ENCODE data around the gene WDR82. TPM values are rescaled to one million over a fixed set of nuclear protein-coding genes. Genes with fewer than 3 reads are reported as not detected.

WDR82 gene
- total and polyA plus RNA-seq, 5 donors = 36.9 to 65.5 (median 62.6) TPM

DNA sequence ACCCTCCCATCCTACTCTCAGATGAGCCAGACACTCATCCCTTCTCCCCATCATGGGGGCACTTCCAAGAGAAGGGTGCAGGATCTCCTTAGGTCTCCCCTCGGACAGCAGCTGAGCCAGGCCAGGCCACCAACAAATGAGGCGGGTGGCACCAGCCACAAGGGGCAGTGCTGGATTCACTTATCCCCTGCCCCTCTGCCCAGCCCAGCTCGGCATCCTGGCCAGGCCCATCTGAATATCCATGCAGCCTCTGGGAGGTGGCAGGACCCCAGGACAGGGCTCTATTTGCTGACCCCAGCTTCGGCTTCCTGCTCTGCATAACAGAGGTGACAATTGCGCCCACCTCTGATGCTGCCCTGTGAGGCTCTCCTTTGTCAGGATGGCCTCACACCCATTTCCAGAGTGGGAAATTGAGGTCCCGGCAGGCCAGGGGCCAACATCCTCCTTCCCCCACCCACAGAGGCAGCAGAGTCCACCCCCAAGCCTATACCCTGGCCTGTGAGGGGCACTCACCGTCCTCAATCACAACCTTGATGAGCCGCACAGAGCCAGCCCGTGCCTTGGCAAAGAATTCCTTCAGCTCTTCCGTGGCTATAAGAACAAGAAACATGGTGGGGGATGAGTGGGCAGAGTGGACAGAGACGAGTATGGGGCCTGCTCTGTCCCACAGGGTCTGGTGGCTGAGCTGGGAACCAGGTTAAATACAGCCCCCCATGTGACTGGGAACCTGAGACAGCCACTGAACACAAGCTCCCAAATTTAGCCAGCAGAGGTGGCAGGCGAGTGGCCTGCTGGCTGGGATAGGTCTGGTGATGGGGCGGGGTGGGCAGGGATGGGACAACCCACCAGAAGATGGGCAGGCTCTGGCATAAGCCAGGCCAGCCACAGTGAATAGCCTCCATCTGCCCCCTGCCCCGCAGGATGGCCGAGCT is 43.7 kb downstream of the WDR82 start:
- Histone ChIP-seq H3K27ac (ENCODE audit: low read length) (peak overlapping the region; percentile 79), H3K4me3 (ENCODE audit: low read length) (no peak overlapping the region), H3K9me3 (ENCODE audit: control insufficient read depth, low read length) (no peaks in the 10 kb centered on the region), H3K27me3 (ENCODE audit: control insufficient read depth, insufficient read depth) (no peaks in the 10 kb centered on the region), H3K4me1 (ENCODE audit: control insufficient read depth, insufficient read depth, low read length) (peaks cover 13% of the 10 kb centered on the region)
- peak in 2 of 3 donors; percentile 69 to 70 for DNase-seq
- ATAC-seq = peak in 1 of 2 donors; percentile 1
- intact Hi-C loops (cut with DNase I) = loop anchor here in 1 of 4 donors (5.0 kb wide), 2 partner anchors 43 to 108 kb away; partner anchors contain the start of gene WDR82
- WGBS = 83% methylated on average over 15 of the region's 15 CpGs

DNA sequence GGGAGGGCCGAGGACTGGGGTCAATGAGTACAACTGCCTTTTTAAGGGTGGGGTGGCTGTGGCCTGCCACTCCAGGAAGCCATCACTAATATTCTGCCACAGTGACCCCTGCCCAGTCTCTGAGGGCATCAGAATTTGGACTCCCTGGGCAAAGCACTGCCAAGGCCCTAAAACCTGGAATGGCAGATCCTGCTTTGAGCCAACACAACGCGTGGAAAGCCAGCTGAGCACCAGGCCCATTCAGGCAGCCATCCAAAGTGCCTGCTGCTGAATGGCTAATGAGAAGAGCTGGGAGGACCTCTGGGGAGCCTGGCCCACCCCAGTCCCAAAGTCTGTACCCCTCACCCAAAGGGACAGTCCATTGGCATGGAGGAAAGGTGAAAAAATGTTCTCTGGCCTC is 44.5 kb downstream of the WDR82 start:
- H3K4me1 ChIP-seq (ENCODE audit: control insufficient read depth, insufficient read depth, low read length) = peaks cover 13% of the 10 kb centered on the region
- peak in 2 of 3 donors; percentile 67 to 74 for DNase-seq
- peak overlapping the region; percentile 79 for H3K27ac ChIP-seq (ENCODE audit: low read length)
- no peaks in the 10 kb centered on the region for H3K9me3 ChIP-seq (ENCODE audit: control insufficient read depth, low read length)
- no peaks in the 10 kb centered on the region for H3K27me3 ChIP-seq (ENCODE audit: control insufficient read depth, insufficient read depth)
- H3K4me3 ChIP-seq (ENCODE audit: low read length) = no peak overlapping the region
- 66% methylated on average over 3 of the region's 3 CpGs for WGBS
- ATAC-seq = no peak
- intact Hi-C loops (cut with DNase I) = loop anchor here in 1 of 4 donors (5.0 kb wide), 2 partner anchors 43 to 108 kb away; partner anchors contain the start of gene WDR82

DNA sequence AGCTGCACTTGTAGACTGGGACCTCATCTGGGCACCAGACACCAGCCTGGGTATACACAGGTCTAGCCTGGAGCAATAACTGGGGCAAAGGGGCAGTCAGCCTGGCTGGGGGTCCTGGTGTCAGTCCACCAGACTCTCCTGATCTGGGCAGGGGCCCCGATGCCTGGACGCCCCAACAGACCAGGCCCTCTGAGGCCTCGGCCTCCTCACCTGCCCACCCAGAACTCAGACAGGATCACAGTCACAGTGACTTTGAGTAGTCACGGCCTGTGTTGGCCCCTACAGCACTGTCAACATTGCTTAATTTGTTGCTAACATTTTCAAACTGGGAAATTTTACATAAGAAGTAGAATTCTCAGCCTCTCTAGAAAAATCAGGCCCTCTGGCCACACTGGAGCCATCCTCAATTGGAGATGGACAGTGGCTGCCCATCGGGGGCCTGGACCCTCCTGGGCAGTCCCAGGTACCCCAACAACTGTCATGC is 45.3 kb downstream of the WDR82 start:
- WGBS = 90% methylated on average over 5 of the region's 5 CpGs
- H3K9me3 ChIP-seq (ENCODE audit: control insufficient read depth, low read length) = no peaks in the 10 kb centered on the region
- ATAC-seq = no peak
- H3K4me1 ChIP-seq (ENCODE audit: control insufficient read depth, insufficient read depth, low read length) = peaks cover 10% of the 10 kb centered on the region
- DNase-seq = peak in 2 of 3 donors; percentile 29 to 38
- H3K27ac ChIP-seq (ENCODE audit: low read length) = no peak overlapping the region
- H3K27me3 ChIP-seq (ENCODE audit: control insufficient read depth, insufficient read depth) = no peaks in the 10 kb centered on the region
- intact Hi-C loops (cut with DNase I) = loop anchor here in 1 of 4 donors (5.0 kb wide), 2 partner anchors 44 to 109 kb away; partner anchors contain the start of gene WDR82
- no peak overlapping the region for H3K4me3 ChIP-seq (ENCODE audit: low read length)

DNA sequence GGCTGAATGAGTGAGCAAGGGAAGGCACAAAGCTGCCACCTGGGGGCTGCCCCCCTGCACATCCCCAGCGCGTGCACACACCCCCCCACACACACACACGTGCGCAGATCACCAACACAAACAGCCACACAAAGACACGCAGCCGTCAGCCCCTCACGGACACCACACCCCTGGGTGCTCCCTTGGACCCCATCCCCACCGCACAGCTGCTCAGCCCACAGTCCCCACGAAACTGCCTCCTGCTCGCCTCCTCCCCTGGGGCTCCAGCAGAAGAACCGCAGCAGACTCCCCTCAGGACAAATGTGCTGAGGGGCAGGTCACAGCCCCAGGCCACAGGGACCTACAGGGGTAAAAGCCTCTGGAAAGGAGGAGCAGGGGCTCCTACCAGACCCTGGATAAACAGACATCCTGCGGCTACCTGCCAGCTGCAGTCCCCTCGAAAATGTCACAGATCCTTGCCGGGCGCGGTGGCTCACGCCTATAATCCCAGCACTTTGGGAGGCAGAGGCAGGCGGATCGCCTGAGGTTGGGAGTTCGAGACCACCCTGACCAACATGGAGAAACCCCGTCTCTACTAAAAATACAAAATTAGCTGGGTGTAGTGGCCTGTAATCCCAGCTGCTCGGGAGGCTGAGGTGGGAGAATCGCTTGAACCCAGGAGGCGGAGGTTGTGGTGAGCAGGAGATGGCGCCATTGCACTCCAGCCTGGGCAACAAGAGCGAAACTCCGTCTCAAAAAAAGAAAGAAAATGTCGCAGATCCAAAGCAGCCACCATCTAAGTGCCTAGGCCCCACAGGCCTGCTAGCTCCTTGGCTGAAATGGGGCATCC is 46.0 kb downstream of the WDR82 start:
- H3K4me1 ChIP-seq (ENCODE audit: control insufficient read depth, insufficient read depth, low read length) = peaks cover 10% of the 10 kb centered on the region
- ATAC-seq (no peak), DNase-seq (peak in 2 of 3 donors; percentile 59 to 60)
- no peaks in the 10 kb centered on the region for H3K9me3 ChIP-seq (ENCODE audit: control insufficient read depth, low read length)
- no peak overlapping the region for H3K27ac ChIP-seq (ENCODE audit: low read length)
- intact Hi-C loops (cut with DNase I) = loop anchor here in 1 of 4 donors (5.0 kb wide), 2 partner anchors 45 to 110 kb away; partner anchors contain the start of gene WDR82
- no peak overlapping the region for H3K4me3 ChIP-seq (ENCODE audit: low read length)
- WGBS = 86% methylated on average over 28 of the region's 28 CpGs
- H3K27me3 ChIP-seq (ENCODE audit: control insufficient read depth, insufficient read depth) = no peaks in the 10 kb centered on the region

DNA sequence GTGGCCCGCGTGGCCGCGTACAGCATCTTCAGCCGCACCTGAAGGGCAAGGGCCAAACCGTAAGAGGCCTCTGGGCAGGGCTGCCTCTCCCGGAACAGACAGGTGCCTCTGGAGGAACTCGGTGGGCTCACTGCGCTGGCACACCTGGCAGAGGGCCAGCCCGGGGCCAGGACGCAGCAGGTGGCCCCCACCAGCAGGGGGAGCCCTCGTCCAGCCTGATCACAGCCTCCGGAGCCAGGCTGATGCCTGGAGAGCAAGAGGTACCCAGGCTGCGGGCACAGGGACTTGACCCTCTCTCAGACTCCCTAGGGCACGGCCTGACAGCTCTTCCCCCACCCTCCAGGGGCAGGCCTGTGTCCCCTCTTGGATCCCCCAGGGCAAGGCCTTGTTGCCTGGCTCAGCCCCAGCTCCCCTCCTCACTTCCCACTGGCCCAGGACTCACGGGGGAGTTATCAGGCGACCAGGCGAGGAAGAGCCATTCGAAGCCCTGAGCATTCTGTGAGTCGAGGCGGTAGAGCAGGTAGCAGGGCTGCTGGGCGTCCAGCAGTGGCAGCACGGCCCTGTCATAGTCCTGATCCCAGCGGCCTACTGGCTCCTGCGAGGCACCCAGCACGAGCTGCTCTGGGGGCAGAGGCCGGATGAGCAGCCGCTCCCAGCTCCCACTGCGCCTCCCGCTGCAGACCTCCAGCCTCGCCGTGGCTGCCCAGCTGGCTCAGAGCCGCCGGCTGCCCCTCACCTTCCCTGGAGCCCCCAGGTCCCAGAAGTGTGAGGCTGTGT is 46.8 kb downstream of the WDR82 start:
- H3K4me1 ChIP-seq (ENCODE audit: control insufficient read depth, insufficient read depth, low read length) = peaks cover 10% of the 10 kb centered on the region
- ATAC-seq (peak; percentile 12 to 38), DNase-seq (peak; percentile 77 to 91 (median 89))
- H3K4me3 ChIP-seq (ENCODE audit: low read length) = no peak overlapping the region
- no peaks in the 10 kb centered on the region for H3K27me3 ChIP-seq (ENCODE audit: control insufficient read depth, insufficient read depth)
- intact Hi-C loops (cut with DNase I) = loop anchor here in 1 of 4 donors (5.0 kb wide), 2 partner anchors 46 to 111 kb away; partner anchors contain the start of gene WDR82
- H3K9me3 ChIP-seq (ENCODE audit: control insufficient read depth, low read length) = no peaks in the 10 kb centered on the region
- 74% methylated on average over 34 of the region's 34 CpGs for WGBS
- H3K27ac ChIP-seq (ENCODE audit: low read length) = no peak overlapping the region

DNA sequence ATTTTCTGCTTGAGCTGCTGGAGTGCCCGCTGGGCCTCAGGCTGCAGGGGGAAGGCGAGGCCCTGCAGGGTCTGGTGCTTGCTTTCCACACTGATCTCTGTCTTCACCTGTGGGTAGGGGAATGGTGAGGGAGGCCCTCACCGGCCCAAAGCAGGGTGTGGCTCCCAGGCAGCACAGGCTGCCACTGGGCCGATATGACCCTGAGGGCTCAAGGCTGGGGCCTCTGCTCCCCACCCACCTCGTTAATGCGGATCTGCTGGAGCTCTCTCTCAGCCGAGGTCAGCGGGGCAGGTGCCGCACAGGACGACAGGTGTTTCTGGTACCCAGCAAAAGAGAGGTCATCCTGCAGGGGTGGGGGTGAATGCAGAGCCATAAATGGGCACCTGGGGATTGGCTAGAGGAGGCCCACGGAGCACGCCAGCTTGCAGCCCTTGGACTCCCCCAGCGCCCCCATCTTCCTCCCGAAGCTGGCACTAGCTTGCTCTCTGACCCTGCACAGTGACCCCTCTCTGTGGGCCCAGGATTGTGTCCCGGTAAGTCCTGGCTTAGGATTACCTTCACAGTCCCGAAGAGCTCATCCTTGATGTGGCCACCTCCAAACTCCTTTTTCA is 47.5 kb downstream of the WDR82 start:
- no peaks in the 10 kb centered on the region for H3K27me3 ChIP-seq (ENCODE audit: control insufficient read depth, insufficient read depth)
- DNase-seq = peak in 1 of 3 donors; percentile 50

DNA sequence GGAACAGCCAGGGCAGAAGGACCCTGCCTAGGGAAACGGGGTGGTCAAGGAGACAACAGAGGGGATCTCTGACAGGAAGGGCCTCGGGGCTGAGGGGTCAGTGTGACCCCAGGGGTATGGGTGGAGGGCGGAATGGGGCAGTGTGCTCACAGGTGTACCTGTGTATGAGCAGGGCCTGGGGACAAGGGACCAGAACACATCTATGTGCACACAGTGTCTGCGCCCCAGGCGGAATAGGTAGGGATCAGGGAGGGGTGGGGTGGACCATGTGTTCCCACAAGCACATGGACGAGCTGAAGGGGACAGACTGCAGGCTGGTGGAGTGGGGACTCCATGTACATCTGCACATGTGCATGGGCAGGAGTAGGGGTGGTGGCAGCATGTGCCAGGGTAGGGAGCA is 48.0 kb downstream of the WDR82 start:
- Histone ChIP-seq H3K4me1 (ENCODE audit: control insufficient read depth, insufficient read depth, low read length) (peaks cover 2% of the 10 kb centered on the region), H3K27me3 (ENCODE audit: control insufficient read depth, insufficient read depth) (no peaks in the 10 kb centered on the region), H3K4me3 (ENCODE audit: low read length) (no peak overlapping the region), H3K9me3 (ENCODE audit: control insufficient read depth, low read length) (no peaks in the 10 kb centered on the region), H3K27ac (ENCODE audit: low read length) (no peak overlapping the region)
- DNase-seq = peak in 2 of 3 donors; percentile 32 to 44
- ATAC-seq = no peak
- WGBS = 91% methylated on average over 6 of the region's 6 CpGs
- intact Hi-C loops (cut with DNase I) = loop anchor here in 1 of 4 donors (5.0 kb wide), 2 partner anchors 47 to 112 kb away; partner anchors contain the start of gene WDR82

More for the DNA sequence above, 47.5 kb downstream of the WDR82 start:
- Histone ChIP-seq H3K27ac (ENCODE audit: low read length) (no peak overlapping the region), H3K4me3 (ENCODE audit: low read length) (no peak overlapping the region), H3K9me3 (ENCODE audit: control insufficient read depth, low read length) (no peaks in the 10 kb centered on the region), H3K4me1 (ENCODE audit: control insufficient read depth, insufficient read depth, low read length) (peaks cover 5% of the 10 kb centered on the region)
- intact Hi-C loops (cut with DNase I) = loop anchor here in 1 of 4 donors (5.0 kb wide), 2 partner anchors 46 to 111 kb away; partner anchors contain the start of gene WDR82
- 90% methylated on average over 16 of the region's 16 CpGs for WGBS
- no peak for ATAC-seq

DNA sequence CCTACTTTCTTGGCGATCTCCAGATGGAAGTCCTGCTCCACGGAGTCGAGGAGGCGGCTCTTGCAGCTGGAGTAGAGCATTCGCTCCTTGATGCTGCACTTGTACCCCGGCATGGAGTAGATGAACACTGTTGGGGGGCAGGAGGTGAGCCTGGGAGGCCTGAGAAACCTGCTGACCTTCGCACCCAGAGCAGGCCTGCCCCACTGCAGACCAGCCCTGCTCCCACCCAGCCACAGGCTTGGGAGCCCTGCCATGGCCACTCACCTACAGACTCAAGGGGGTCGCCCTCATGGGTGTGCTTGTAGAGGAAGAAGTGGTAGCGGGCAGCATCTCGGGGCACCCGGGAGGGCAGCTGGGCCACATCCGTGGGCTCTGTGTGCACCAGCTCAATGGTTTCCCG is 48.8 kb downstream of the WDR82 start:
- 94% methylated on average over 13 of the region's 13 CpGs for WGBS
- DNase-seq (peak in 2 of 3 donors; percentile 27 to 38), ATAC-seq (no peak)
- H3K4me3 ChIP-seq (ENCODE audit: low read length) = no peak overlapping the region
- H3K27ac ChIP-seq (ENCODE audit: low read length) = no peak overlapping the region
- H3K4me1 ChIP-seq (ENCODE audit: control insufficient read depth, insufficient read depth, low read length) = no peaks in the 10 kb centered on the region
- no peaks in the 10 kb centered on the region for H3K9me3 ChIP-seq (ENCODE audit: control insufficient read depth, low read length)
- H3K27me3 ChIP-seq (ENCODE audit: control insufficient read depth, insufficient read depth) = no peaks in the 10 kb centered on the region
- intact Hi-C loops (cut with DNase I) = loop anchor here in 1 of 4 donors (5.0 kb wide), 2 partner anchors 48 to 113 kb away; partner anchors contain the start of gene WDR82

DNA sequence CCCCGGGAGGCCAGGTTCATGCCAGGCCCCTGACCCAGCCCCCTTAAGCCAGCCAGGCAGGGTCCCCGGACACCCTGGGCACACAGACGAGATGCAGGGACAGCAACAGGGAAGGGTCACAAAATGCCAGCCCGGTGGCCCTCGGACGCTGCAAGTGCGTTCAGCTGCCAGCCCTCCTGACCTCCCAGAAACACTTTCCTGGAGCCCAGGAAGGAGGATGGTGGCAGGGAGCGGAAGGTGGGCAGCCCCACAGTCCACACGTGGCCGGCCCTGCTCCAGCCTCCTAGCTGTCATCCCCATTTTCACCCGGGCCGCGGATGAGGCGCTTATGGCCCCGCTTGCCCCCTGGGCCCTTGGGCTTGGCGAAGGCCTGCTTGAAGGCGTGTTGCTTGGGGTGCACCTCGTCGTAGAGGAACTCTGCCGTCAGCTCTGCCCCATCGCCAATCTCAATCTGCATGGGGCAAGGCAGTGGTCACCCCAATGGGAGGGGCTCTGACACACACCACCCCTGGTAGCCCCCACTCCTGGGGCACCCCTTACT is 49.6 kb downstream of the WDR82 start:
- intact Hi-C loops (cut with DNase I) = no loop called here

More for the DNA sequence above, 49.6 kb downstream of the WDR82 start:
- 92% methylated on average over 21 of the region's 21 CpGs for WGBS
- DNase-seq (peak in 2 of 3 donors; percentile 51 to 60), ATAC-seq (no peak)
- Histone ChIP-seq H3K27me3 (ENCODE audit: control insufficient read depth, insufficient read depth) (no peaks in the 10 kb centered on the region), H3K4me1 (ENCODE audit: control insufficient read depth, insufficient read depth, low read length) (no peaks in the 10 kb centered on the region), H3K9me3 (ENCODE audit: control insufficient read depth, low read length) (no peaks in the 10 kb centered on the region), H3K4me3 (ENCODE audit: low read length) (no peak overlapping the region), H3K27ac (ENCODE audit: low read length) (no peak overlapping the region)
